Coronary artery (tissue), 2 donors: ENCODE data around the gene SOX1.

Experiments used
- DNase-seq: peaks from one replicate; pipeline ENCODE4 v3.0.0-alpha.2; 2017; ENCODE audit warnings: low spot score
- H3K27ac ChIP-seq, 2 donors: fragments of 200-600 bp; sonication (generic); one replicate each; pipeline ENCODE4 v1.5.1; 2016 to 2019
- H3K4me3 ChIP-seq: fragments of 200-600 bp; sonication (generic); 2 replicates; pipeline ENCODE4 v1.5.1; 2016; ENCODE audit warnings: mild to moderate bottlenecking, moderate library complexity
- TF ChIP-seq, protein P1 (sequence below): fragments of 200-600 bp; sonication (generic); IDR thresholded peaks from one replicate; pipeline ENCODE4 v1.5.1; 2019; ENCODE audit warnings: antibody characterized with exemption

Gene SOX1

DNA sequence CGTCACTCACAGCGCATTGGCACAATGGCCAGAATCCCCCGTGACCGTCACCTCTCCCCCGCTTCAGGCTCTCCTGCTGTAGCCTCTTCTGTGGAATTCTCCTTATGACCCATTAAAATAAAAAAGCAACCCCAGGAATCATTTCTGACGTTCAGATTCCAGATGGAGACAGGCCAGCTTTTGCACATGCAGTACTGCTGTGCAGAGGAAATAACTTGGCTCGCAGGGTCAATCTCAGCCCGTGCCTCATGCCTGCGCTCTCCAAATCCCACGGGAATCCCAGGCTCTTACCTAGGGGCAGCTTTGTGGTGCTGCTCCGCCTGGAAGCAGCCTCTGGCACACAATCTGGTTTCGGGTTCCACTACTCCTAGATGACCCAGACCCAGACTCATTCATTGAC, 32.7 kb upstream of the SOX1 start:
- Histone ChIP-seq H3K4me3 (no peak overlapping the region), H3K27ac (no peak overlapping the region)
- TF ChIP-seq, protein P1, sequence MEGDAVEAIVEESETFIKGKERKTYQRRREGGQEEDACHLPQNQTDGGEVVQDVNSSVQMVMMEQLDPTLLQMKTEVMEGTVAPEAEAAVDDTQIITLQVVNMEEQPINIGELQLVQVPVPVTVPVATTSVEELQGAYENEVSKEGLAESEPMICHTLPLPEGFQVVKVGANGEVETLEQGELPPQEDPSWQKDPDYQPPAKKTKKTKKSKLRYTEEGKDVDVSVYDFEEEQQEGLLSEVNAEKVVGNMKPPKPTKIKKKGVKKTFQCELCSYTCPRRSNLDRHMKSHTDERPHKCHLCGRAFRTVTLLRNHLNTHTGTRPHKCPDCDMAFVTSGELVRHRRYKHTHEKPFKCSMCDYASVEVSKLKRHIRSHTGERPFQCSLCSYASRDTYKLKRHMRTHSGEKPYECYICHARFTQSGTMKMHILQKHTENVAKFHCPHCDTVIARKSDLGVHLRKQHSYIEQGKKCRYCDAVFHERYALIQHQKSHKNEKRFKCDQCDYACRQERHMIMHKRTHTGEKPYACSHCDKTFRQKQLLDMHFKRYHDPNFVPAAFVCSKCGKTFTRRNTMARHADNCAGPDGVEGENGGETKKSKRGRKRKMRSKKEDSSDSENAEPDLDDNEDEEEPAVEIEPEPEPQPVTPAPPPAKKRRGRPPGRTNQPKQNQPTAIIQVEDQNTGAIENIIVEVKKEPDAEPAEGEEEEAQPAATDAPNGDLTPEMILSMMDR: no peak
- no peak for DNase-seq

DNA sequence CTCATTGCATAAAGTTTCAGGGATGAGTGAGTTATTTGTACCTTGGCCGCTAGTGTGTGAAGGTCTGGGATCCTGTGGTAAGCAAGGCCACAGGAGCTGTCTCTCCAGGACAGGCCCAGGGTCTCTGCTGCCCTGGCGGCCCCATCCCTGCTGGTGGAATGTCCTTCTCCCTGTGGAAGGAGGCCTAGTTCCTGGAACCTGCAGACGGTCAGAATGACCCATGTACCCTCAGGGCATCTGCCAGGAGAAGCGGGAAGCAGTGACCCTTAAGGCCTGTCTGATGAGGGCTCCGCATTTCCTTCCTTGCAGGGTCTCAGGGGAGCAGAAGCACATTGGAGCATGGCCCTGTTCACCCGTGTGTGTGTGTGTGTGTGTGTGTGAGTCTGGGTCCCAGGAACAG, 32.1 kb upstream of the SOX1 start:
- no peak for DNase-seq
- TF ChIP-seq, protein P1: no peak
- H3K27ac ChIP-seq: no peak overlapping the region
- H3K4me3 ChIP-seq: no peak overlapping the region

DNA sequence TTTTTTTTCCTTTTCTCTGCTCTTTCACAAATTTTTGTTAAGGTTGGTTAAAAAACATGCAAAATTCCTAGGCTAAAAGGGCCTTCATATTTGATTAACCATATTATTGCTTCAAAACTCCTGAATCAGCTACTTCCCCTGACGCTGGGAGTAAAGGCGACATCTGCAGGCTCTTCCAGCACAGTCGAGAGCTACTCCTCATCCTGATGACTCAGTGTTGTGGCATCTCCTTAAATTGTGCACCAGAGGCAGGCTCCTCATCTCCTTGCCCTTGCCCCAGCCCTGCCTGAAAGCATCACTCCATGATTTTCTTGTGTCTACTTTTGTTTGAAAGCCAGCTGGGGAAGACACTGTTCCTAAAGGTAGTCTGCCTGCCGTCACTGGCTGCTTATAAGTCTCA, 24.5 kb upstream of the SOX1 start:
- no peak for DNase-seq
- Histone ChIP-seq H3K27ac (no peak overlapping the region), H3K4me3 (no peak overlapping the region)
- TF ChIP-seq, protein P1: no peak

DNA sequence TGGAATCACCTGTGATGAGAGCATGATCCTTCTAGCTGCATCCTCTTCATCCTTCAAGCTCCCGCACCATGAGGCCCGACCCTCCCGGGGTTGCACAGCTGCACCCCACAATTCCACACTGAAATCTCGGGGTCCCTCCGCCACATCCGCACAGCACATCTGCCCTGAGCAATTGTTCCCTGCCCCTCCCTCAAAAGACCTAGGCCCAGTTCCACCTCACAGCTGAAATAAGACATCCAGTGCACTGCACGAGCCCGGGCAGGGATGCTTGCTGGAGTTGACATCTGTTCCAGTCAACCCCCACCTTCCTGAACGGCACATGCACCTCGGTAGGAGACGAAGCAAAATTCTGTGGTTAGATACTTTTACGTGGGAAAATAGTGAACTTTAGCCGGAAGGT, 14.7 kb upstream of the SOX1 start:
- no peak for DNase-seq
- H3K27ac ChIP-seq: no peak overlapping the region
- TF ChIP-seq, protein P1: no peak
- H3K4me3 ChIP-seq: no peak overlapping the region

DNA sequence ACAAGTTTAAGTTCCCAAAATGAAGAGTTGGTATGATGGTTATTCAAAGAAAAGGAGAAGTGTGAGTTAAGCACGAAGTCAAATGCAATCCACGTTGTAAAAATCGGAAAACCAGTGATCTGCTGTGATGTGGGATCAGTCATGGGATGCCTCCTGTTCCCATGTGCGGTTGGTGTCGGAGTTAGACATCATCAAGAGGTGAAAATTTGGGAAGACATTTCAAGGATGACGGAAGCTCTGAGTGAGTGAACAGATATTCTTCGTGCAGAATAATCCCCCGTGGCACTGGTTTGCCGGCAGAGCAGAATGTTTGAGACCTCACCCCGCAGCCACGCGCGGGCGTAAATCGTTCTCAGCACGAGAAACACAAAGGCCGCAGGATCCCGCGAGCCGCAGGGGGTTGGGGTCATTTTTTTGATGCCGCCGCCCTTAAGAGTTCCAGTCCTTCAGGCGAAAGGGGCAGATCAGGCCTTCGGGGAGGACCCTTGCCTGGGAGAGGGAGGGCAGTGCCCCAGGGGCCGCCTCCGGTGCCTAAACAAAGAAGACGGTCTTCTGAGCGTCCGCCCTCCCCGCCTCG, 13.7 kb upstream of the SOX1 start:
- Histone ChIP-seq H3K27ac (no peak overlapping the region), H3K4me3 (peak overlapping the region; percentile 36)
- DNase-seq: no peak
- TF ChIP-seq, protein P1: no peak

DNA sequence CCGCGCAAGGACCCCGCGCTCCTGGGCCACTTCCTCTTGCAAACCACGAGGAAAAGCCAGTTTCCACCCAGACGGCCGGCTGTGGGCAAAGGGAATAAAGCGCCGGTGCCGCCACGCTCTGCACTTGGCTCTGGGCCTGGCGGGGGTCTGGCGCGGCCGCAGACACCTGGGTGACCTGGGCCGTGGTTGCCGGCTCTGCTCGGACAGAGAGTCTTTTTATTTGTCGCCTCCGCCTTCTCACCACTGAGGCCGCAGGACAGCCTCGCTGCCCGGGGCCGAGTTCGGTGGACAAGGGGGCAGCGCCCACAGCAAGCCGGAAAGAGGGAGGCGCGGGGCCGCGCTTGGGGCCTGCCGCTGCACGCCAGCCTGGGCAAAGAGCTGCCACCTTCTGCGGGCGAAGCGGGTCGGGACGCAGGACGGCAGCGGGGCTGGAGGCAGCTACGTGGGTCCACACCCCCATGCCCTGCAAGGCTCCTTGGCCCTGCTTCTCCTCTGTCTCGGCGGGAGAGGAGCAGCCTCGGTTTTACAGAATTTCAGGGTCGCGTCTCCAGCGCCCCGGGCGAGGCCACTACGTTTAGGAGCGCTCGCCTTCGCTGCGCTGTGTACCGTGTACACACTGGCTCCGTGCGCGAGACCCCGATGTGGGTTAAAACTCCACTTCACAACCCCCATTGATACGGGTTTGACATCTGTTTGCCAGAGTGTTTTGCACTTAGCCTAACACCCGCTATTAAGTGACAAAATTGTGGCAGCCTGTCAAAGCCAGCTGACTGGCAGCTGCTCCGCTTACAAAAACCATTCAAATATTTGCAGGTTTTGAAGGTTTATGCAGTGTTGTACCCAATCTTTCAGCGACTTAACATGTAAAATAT, 13.0 kb upstream of the SOX1 start:
- Histone ChIP-seq H3K4me3 (peak overlapping the region; percentile 36), H3K27ac (no peak overlapping the region)
- peak; percentile 52 for DNase-seq
- TF ChIP-seq, protein P1: no peak

DNA sequence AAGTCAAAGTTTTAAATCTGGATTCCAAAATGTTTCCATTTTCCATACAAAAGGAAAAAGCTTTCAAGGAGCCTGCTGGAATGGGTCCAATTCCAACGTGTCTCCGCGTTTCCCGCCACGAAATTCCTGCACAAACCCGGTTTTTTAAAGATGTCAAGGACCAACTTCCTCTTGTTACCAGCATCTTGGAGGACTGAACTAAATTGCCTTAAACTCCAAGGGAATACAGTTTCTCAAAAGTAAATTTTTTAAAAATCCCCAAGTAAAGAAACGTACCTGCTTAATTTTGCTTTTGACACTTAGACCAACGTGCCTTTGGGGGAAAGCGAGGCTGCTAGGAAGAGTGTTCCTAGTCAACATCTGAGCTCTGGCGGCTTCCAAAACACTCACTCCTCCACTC, 12.3 kb upstream of the SOX1 start:
- TF ChIP-seq, protein P1: no peak
- Histone ChIP-seq H3K27ac (no peak overlapping the region), H3K4me3 (no peak overlapping the region)
- DNase-seq: no peak
